NCI-H2196 (cell line): Measurements from ENCODE around the gene MGRN1.

Experiments used
- DNase-seq: peaks from one replicate; lab custom pipeline; 2025; ENCODE audit not compliant: unreplicated experiment; lab: John Stamatoyannopoulos, UW

MGRN1 gene

GRCh38 chr16:4685776-4686496, 61.3 kb downstream of the MGRN1 start:
- DNase-seq = no peak

DNA sequence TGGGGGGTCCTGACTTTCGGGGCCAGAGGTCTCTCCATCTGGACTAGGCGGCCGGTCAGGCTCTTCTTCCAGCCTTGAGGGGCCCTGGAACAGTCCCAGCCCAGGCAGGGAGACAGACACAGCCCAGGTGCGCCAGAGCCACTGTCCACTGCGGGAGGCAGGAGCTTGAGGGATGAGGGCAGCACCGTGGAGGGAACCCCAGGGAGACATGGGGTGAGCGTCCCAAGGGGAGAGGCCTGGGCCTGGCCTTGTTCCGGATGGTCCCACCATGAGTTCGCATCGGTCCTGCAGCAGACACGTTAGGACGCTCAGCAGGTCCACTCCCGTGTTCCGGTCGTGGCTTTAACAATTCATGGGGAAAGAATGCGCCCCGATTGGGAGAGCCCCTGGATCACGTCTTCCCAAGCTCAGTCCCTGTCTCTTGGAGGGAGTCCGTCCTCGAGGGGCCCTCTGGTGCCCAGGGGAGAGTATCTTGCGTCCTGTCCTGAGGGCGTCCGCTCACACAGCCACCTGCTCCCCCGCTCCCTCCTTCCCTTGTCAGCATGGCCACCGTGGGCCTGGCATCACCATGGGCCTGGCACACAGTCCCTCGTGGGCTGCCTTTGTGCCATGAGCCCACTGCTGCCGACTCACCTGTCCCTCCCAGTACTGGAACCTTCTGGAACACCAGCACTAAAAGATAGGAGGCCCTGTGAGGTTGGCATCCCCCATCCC, 62.0 kb downstream of the MGRN1 start:
- DNase-seq = no peak

- no peak for DNase-seq
Observed at GRCh38 chr16:4687416-4687815, 62.8 kb downstream of the MGRN1 start.

DNA sequence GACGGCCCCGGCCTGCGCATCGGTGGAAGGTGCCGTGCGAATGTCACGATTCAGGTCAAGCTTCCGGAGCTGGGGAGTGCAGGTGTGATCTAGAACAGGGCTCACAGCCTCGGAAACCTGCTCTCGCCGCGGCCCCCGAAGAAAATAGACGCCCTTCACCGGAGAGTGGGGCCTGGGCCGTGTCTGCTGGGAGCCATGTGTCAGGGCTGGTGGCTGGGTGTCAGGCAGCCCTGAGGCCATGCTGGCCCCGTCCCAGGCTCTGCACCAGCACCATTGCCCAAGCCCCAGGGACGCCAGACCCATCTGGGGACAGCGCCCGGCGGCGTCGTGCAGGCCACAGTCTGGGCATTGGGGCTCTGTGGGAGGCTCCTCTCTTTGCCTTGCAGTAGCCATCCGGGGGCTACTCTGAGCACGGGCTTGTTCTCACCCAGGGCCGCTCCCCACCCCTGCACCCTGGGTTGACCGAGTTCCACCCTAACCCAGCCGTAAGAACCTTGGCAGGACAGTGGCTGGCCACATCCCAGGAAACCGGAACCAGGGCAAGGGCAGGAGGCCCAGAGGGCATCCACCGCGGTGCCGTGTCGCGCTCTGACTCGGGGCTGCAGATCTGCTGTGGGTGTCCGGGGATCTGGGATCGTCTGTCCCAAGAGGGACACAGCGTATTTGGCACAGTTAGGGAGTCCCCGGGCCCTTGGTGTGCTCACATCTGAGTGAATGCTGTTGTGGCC, 63.5 kb downstream of the MGRN1 start:
- DNase-seq = no peak

DNA sequence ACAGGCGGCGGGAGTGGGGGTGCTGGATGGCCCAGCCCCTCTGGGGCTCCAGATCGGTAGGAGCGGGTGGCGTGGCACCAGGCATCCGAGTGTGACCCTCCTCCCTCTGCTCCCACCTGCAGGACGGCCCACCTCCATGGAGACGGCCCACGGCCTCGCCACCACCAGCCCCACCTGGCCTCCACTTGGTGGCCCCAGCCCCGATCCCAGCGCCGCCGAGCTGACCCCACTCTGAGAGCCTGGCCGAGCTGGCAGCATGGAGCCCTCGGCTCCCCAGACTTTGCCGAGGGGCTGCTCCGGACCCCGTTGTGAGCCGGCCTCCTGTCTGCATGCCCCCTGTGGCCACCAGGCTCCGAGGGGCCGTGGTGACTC, 64.0 kb downstream of the MGRN1 start:
- DNase-seq = no peak

DNA sequence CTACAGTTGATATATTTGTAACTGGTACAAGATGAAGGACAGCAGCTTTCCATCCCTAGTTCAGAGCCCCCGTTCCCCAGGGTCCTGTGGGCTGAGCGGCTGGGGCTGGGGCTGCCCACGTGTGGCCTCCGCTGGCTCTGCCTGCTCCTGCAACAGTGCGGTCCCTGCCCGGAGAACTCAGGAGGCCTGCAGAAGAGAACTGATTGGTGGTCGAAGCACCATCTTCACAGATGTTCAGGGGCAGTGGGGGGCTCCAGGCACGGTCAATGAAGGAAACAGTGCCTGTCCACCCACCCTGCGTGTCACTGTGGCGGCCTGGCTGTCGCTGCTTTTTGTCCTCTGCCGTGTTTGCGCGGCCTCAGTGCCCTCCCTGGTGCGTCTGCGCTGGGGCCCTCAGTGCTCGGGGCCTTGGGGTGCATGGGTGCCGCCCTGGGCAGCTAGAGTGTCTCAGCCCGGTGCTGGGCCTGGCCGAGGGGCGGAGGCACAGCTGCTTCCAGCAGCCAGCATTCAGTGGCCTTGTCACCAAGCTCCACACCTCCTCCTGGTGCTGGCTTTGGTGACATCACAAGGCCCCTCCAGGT, 64.6 kb downstream of the MGRN1 start:
- no peak for DNase-seq

- DNase-seq = no peak
Observed at GRCh38 chr16:4689864-4690704, 65.5 kb downstream of the MGRN1 start.

- DNase-seq = no peak
Observed at GRCh38 chr16:4690946-4691665, 66.5 kb downstream of the MGRN1 start.

- DNase-seq = no peak
Observed at GRCh38 chr16:4691666-4692412, 67.2 kb downstream of the MGRN1 start.

DNA sequence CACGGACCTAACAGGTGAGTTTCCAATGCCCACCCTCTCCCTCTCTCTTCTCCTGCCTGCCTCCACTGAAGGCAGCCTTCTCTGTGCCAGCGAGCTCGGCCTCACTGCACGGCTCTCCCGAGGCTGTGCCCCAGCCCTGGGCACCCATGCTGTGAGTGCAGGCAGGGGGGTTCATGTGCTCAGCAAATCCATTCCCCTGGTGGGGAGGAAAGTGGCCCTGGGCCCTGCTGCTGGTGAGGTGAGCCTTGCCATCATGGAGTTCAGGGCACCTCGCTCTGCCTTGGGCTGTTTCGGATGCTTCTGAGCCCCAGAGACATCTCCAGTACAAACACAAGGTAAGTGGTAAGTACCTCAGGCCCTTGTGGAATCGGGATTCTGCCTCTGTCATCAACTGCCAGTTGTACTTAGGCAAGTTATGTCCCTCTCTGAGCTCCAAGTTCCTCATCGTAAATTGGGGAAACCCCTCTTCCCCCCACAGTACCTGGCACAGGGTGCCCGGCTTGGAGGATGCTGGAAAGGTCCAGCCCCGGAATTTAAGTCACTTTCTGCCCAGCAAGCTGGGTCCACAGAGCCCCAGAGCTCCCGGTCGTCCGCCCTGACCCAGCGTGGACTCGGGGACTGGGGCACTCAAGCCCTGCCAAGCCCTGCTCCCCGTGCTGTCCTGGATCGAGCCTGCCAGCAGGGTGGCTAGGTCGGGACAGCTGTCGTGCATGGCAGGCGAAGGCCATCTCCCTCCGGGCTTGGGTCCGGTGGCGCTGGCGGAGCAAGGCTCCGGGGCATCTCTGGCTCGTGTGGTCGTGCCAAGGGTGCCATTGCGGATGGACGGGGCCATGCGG, 68.1 kb downstream of the MGRN1 start:
- no peak for DNase-seq

DNA sequence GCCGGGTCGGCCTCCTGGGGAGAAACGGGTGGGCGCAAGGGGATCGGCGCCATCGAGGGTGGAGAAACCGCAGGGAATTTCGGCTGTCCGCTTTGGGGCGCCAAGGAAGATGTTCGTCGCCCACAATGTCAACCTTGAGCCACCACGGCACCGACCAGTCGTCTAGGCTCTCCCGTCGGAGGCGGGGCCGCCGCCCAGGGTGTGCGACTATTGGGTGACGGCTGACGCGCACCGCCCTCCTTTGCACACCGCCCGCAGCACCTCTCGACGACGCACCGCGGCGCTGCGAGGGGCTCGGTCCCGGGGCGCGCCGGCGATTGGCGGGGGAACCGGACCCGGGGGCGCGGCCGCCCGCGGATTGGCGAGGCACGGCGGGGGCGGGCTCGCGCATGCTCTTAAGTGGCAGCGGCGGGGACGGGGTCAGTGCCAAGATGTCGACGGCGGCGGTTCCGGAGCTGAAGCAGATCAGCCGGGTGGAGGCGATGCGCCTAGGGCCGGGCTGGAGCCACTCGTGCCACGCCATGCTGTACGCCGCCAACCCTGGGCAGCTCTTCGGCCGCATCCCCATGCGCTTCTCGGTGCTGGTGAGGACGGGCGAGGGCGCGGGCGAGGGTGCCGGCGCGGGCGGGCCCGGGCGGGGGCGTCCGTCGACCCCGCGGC, 68.8 kb downstream of the MGRN1 start, which contains the start of gene NUDT16L1:
Gene NUDT16L1 (plus strand): TSS at position 267 of the 660 bp plus-strand sequence. CDS start 165 bp downstream, at position 432.
- DNase-seq = peak; percentile 99

DNA sequence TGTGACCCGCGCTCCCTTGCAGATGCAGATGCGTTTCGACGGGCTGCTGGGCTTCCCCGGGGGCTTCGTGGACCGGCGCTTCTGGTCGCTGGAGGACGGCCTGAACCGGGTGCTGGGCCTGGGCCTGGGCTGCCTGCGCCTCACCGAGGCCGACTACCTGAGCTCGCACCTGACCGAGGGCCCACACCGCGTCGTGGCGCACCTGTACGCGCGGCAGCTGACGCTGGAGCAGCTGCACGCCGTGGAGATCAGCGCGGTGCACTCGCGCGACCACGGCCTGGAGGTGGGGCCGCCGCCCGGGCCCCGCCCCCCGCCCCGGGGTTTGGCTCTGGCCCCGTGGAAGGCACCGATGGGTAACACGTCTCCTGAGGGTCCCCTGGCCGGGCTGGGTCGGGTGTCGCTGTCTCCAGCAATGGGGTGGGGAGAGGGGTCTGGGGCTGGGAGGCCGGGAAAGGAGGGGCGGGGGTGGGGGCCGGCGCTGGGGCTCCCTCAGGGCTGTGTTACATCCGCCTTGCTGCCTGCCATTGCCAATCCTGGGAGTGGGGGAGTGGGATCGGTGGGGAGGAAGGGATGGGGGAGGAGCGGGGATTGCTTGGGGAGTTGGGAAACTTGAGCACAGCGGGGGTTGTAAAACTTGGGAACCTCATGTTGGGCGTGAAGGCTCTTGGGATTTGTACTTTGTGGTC, 69.5 kb downstream of the MGRN1 start:
- no peak for DNase-seq

- DNase-seq = no peak
Observed at GRCh38 chr16:4694642-4695451, 70.2 kb downstream of the MGRN1 start.

- no peak for DNase-seq
Observed at GRCh38 chr16:4695473-4696171, 71.0 kb downstream of the MGRN1 start.

- DNase-seq = no peak
Observed at GRCh38 chr16:4696172-4696904, 71.7 kb downstream of the MGRN1 start.
